Left cardiac atrium (tissue), 4 donors: Measurements from ENCODE around the gene GNGT1. TPM values are rescaled to one million over a fixed set of nuclear protein-coding genes. Genes with fewer than 3 reads are reported as not detected.
"Not testable (repeated sequence)": the region's sequence is repeated elsewhere in the genome, so short reads cannot be mapped to it uniquely, and the experiment has no call there.

Experiments used
- ATAC-seq, 2 donors: fragments of 200-7000 bp; cut with Tn5 transposase; one replicate each; pipeline ENCODE4 v1.9.1; 2020; ENCODE audit warnings: mild to moderate bottlenecking in 2 of 2, moderate library complexity in 2 of 2
- DNase-seq: peaks from one replicate; pipeline ENCODE4 v3.0.0-alpha.2; 2020
- intact Hi-C, 2 donors: fragments of 100-400 bp; cut with DNase I; formaldehyde crosslinking; loops; one replicate each; pipeline versions ENCODE4 v1.14.1 to v1.15.1; 2022 to 2023
- total RNA-seq, 2 donors: library from RNA; stranded (reverse); fragmentation: NEBNext Ultra II Directional; extraction: Animal tissue kit (Norgen Biotek cat#: 25700); gene quantifications; one replicate each; pipeline ENCODE4 v1.2.1, GENCODE V29; 2021
- donor health status: DM: no; HTN: yes; CAD: no.
- donor health status: DM: no; HTN: yes; CAD: no; lungs with severe emphysema.
- donor health status: DM: yes; HTN: yes; CAD: no.
- donor health status: Dilated cardiomyopathy.

The GNGT1 gene
- total RNA-seq, 2 donors from 2014 or later, result not detected

DNA sequence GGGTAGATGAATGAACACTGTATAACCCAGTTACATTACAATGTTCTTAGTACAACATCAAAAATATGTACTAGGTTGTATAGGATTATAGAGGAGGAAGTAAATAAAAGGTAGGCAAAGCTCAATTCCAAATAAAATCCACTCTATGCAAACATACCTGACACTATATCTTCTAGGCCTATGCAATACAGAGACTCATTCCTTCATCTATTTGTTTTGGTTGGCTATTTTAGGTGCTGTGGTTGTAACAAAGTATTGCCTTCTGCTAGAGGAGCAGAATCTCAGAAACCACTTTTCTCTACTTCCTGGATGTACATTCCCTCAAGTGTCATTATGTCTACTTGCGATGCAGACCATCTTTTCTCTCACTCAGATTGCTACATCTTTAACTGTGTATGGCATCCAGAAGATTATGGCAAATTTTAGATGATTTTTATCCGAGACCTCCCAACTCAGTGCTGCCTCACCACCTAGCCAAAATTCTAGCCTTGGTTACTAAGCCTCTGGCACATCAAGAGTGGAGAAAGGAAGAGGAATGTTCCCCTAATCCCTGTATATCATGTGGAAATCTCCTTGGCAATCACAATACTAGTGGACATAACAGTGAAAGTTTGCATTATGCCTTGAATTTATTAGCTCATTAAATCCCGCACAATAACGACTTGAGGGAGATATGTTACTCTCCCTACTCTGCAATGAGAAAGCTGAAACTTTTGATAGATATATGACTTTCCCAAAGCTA lies 10.3 kb upstream of the GNGT1 start:
- ATAC-seq (no peak), DNase-seq (no peak)
- intact Hi-C loops, result no loop called here

DNA sequence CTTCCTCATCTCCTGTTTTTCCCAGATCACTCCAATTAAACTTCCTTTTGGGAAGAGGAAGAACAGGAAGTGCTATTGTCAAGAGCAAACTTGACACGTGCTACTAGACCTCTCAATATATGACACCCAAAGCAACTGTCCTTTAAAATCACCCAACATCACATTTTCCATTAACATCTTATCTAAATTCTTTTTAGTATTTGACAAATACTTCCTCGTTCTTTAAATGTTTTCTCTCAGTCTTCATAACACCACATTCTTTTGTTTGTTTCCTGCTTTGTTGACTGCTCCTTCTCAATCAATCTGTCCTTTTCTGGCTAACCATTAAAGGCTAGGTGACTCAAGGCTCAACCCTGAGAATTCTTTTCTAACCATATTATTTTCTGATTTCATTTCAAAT lies 8.7 kb upstream of the GNGT1 start:
- ATAC-seq (no peak), DNase-seq (no peak)
- intact Hi-C loops, result no loop called here

GRCh38 chr7:93902777-93903423 lies 3.5 kb upstream of the GNGT1 start:
- intact Hi-C loops, result loop anchor here (5.0 to 10.0 kb wide), 4 partner anchors 99 to 374 kb away; partner anchors contain the start of gene BET1 (in 1 of the 2)
- ATAC-seq, result peak; percentile 38 to 48

GRCh38 chr7:93910076-93910994 lies 4.0 kb downstream of the GNGT1 start:
- intact Hi-C loops, result no loop called here
- ATAC-seq (peak; percentile 71 to 88), DNase-seq (peak; percentile 42)

More at GRCh38 chr7:93902777-93903423, 3.5 kb upstream of the GNGT1 start:
- DNase-seq, result peak; percentile 26

DNA sequence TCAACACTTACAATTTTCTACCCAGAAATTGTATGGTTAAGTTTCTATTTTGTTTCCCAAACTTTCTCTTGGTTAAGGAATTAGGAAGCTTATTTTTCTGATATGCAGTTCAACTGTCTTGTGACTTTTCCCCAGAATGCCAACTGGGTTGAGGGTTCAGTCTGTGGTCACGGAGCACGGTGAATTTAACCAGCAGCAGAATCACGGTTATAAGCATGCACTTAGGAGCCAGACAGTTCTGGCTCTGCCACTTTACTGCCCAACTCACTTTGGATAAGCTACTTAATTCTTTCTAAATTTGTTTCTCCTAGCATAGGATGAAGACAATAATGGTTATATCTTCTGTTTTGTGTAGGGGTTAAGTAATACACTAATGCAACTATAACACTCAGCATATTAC lies 4.9 kb downstream of the GNGT1 start:
- intact Hi-C loops, DNase-seq: not testable (repeated sequence)
- ATAC-seq, result peak; percentile 55 to 60

GRCh38 chr7:93911661-93912060 lies 5.3 kb downstream of the GNGT1 start:
- intact Hi-C loops, DNase-seq: not testable (repeated sequence)
- ATAC-seq, result peak in 1 of 2 donors; percentile 30

DNA sequence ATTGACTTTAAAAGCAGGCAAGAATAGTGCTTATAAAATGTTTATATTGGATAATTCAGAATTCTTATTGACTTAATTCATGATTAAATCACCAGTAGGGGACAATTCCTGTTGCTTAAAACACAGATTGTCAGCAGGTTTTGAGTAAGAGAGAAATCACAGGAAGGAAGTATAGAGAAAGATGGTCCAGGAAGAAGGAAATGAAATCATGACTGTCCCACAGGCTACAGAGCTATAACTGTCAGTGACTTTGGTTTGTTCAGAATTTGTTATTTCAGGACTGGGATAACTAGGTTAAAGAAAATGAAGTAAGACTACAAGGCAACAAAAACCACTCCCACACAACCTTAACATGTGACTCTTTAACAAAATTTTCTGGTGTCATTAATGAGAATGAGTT lies 6.8 kb downstream of the GNGT1 start:
- intact Hi-C loops, result no loop called here
- DNase-seq, result no peak

DNA sequence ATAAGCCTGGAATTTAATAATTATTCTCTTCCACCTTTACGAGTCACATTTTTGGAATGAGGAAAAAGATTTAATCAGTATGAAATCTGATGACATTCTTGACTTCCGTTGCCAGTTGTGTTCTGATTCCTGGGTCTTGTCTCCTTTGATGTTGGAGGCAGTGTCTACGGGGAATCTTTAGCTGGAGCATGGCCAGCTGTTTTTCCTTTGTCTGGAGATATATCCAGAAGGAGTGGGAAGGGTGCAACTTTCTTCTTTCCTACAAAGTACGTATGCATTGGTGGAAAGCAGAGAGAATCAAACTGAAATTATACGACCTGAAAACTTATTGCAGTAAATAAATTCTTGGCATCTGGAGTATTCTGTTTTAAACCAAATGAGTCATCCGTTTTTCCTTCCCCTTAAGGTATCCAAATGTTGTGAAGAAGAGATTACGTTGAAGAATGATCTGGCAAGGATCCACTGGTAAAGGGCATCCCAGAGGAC lies 8.3 kb downstream of the GNGT1 start:
- intact Hi-C loops, result no loop called here
- ATAC-seq (peak; percentile 44 to 78), DNase-seq (no peak)

More for the DNA sequence above, 6.8 kb downstream of the GNGT1 start:
- ATAC-seq, result no peak

DNA sequence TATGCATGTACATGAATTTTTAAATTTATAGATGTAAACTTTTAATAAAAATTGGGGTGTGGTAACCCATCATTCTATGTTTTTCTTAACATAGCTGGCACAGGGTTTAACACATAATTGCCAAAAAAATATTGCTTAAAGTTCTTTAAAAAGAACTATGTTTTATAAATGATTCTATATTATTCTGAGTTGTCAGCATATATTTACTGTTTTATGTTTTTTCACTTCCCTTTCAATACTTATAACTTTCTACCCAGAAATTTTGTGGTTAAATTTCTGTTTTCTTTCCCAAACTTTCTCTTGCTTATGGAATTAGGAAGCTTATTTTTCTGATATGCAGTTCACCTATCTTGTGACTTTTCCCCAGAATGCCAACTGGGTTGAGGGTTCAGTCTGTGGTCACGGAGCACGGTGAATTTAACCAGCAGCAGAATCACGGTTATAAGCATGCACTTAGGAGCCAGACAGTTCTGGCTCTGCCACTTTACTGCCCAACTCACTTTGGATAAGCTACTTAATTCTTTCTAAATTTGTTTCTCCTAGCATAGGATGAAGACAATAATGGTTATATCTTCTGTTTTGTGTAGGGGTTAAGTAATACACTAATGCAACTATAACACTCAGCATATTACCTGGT lies 9.0 kb downstream of the GNGT1 start:
- peak; percentile 43 to 57 for ATAC-seq
- DNase-seq, intact Hi-C loops: not testable (repeated sequence)

DNA sequence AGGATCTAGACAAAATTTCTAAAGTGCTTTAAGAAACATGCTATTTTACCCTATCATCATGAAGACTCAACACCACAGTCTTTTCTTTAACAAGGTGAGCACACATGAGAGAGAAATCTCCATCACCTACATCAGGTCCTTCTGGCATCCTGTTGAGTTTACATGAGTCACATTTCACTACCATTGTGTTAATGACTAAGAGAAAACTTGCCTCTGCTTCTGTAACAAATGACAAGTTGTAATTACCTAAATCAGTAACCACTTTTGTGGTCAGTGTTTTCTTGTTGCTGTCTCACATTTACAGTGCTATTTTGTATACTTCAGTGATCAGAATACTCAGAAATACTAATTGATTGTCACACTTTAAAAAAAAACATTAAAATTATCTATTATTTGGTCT lies 9.5 kb downstream of the GNGT1 start:
- DNase-seq, intact Hi-C loops: not testable (repeated sequence)
- ATAC-seq, result peak in 1 of 2 donors; percentile 31

- ATAC-seq, DNase-seq, intact Hi-C loops: not testable (repeated sequence)
Measured at GRCh38 chr7:93916315-93916714, 9.9 kb downstream of the GNGT1 start.

GRCh38 chr7:93920496-93921182 lies 14.3 kb downstream of the GNGT1 start:
- DNase-seq (no peak), ATAC-seq (no peak)
- intact Hi-C loops, result no loop called here

DNA sequence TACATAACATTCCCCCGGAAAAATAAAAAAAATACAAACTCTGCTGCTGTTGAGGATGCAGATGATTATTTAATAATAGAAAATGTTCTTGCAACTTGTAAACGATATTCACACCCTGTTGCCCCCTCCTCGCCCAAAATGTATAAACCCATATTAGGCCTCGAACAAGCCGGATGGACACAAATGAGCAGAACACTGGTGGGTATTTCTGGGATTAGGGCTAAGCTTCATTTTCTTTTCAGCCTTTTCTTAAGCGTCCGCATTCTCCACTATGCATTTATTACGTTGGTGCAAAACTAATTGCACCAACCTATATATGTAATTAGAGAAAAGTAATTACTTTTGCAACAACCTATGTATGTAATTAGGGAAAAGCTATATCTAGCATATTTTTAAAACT lies 14.8 kb downstream of the GNGT1 start:
- no peak for ATAC-seq
- intact Hi-C loops, result no loop called here
- DNase-seq, result no peak

DNA sequence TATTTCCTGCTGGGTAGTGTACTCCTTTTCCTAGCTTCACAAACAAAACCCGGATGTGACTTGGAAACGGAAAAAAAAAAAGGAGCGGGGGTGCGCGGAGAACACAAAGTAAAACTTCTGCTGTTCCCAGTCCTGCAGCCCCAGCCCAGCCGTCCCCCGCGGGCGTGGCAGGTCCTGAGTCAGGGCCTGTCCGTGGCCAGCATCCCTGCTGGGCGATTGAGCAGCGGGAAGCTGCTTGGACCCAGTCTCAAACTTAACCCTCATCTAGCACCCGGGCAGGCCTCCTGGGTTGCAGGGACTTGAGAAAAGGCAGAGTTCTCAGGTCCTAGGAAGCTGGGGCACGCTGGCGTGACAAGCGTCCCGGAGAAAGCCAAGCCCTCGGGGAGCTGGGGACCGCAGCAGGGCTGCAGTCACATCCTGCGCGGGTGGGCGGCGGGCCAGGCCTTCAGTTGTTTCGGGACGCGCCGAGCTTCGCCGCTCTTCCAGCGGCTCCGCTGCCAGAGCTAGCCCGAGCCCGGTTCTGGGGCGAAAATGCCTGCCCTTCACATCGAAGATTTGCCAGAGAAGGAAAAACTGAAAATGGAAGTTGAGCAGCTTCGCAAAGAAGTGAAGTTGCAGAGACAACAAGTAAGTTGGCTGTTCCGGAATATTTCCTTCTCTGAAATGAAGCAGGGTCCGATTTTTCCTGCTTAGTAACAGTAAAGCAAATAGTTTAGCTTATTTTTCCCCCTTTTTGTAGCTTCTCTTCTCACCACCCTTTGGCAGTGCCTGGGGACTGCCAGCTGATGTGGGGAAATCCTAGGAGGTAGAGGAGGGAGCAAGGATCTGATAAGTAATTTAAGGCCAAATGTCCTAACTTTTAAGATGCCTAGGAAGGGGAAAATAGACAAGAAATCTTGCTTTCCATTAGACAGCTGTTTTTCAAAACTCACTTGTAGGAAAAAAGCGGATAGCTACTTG lies 15.5 kb downstream of the GNGT1 start, which contains the start of gene GNG11:
Gene GNG11, plus strand, starts transcription at position 129 of the 960 bp plus-strand sequence. Its CDS starts 403 bp downstream, at position 532.
- peak; percentile 93 to 97 for ATAC-seq
- intact Hi-C loops, result no loop called here

DNA sequence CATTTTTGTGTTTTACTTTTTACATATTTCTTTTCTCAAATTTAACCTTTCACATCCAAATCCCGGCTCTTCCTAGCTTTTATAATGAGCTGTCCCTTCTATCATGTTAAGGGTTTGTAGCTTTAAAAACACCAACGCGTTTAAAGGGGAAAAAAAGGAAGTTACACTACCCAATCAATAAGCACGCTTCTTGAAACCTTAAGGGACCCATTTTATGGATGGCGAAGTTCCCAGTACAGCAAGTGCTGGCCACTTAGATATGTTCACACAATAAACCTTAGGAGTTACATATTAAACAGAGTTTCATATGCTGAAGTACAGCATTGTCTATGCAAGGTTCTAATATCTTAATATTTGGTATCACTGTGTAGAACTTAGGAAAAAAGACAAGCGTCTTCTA lies 16.9 kb downstream of the GNGT1 start:
- no peak for DNase-seq
- ATAC-seq, result no peak
- intact Hi-C loops, result no loop called here

More for the DNA sequence above, 15.5 kb downstream of the GNGT1 start, which contains the start of gene GNG11:
- peak; percentile 90 for DNase-seq

DNA sequence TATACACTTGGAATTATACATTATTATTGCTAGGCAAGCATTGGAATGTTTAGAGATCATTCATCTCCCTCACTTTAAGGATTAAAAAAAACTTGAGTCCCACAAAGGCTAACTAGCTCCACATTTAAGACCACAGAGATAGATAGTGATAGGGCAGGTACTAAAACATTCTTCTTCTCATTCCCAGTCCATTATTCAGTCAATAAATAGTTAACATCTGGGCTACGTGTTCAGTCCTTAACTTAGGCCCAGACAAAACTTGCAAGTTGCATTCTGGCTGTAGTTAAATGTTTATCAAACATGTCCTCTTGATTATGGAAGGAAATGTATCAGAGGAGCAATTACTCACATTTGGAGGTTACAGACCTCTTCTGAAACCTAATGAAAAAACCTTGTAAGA lies 17.6 kb downstream of the GNGT1 start:
- ATAC-seq, result no peak
- no peak for DNase-seq
- intact Hi-C loops, result no loop called here

GRCh38 chr7:93926800-93927199 lies 20.4 kb downstream of the GNGT1 start:
- ATAC-seq, result peak in 1 of 2 donors; percentile 55
- DNase-seq, result no peak
- intact Hi-C loops, result loop anchor here in 1 of 2 donors (5.0 kb wide), 1 partner anchor 76 kb away; the partner anchor contains the start of gene BET1
